ENCODE data around the gene INS. TPM values are rescaled to one million over a fixed set of nuclear protein-coding genes. Genes with fewer than 3 reads are reported as not detected.
"Not testable (repeated sequence)": the region's sequence is repeated elsewhere in the genome, so short reads cannot be mapped to it uniquely, and the experiment has no call there.

INS gene
- total RNA-seq, 1 donor = not detected

- not testable (repeated sequence) for H3K4me1 ChIP-seq (ENCODE audit: insufficient read depth, low read length); H3K9me3 ChIP-seq (ENCODE audit: low read depth, low read length); H3K4me3 ChIP-seq (ENCODE audit: low read length); H3K27me3 ChIP-seq (ENCODE audit: insufficient read depth, low read length)
Measured at GRCh38 chr11:2178055-2178773, 17.2 kb upstream of the INS start.

- Histone ChIP-seq H3K4me3 (ENCODE audit: low read length) (no peak overlapping the region), H3K9me3 (ENCODE audit: low read depth, low read length) (no peaks in the 10 kb centered on the region), H3K27me3 (ENCODE audit: insufficient read depth, low read length) (no peaks in the 10 kb centered on the region), H3K4me1 (ENCODE audit: insufficient read depth, low read length) (no peaks in the 10 kb centered on the region)
Measured at GRCh38 chr11:2177076-2177475, 16.1 kb upstream of the INS start.

- H3K9me3 ChIP-seq (ENCODE audit: low read depth, low read length) = no peaks in the 10 kb centered on the region
- no peaks in the 10 kb centered on the region for H3K4me1 ChIP-seq (ENCODE audit: insufficient read depth, low read length)
- no peak overlapping the region for H3K4me3 ChIP-seq (ENCODE audit: low read length)
- H3K27me3 ChIP-seq (ENCODE audit: insufficient read depth, low read length) = no peaks in the 10 kb centered on the region
Measured at GRCh38 chr11:2176389-2176900, 15.4 kb upstream of the INS start.

GRCh38 chr11:2175659-2176058, 14.7 kb upstream of the INS start:
- no peak overlapping the region for H3K4me3 ChIP-seq (ENCODE audit: low read length)
- H3K9me3 ChIP-seq (ENCODE audit: low read depth, low read length) = no peaks in the 10 kb centered on the region
- no peaks in the 10 kb centered on the region for H3K27me3 ChIP-seq (ENCODE audit: insufficient read depth, low read length)
- no peaks in the 10 kb centered on the region for H3K4me1 ChIP-seq (ENCODE audit: insufficient read depth, low read length)

- Histone ChIP-seq H3K4me3 (ENCODE audit: low read length) (no peak overlapping the region), H3K9me3 (ENCODE audit: low read depth, low read length) (no peaks in the 10 kb centered on the region), H3K27me3 (ENCODE audit: insufficient read depth, low read length) (no peaks in the 10 kb centered on the region), H3K4me1 (ENCODE audit: insufficient read depth, low read length) (no peaks in the 10 kb centered on the region)
Measured at GRCh38 chr11:2174361-2174760, 13.4 kb upstream of the INS start.

- Histone ChIP-seq H3K9me3 (ENCODE audit: low read depth, low read length) (no peaks in the 10 kb centered on the region), H3K27me3 (ENCODE audit: insufficient read depth, low read length) (no peaks in the 10 kb centered on the region), H3K4me1 (ENCODE audit: insufficient read depth, low read length) (no peaks in the 10 kb centered on the region), H3K4me3 (ENCODE audit: low read length) (no peak overlapping the region)
Measured at GRCh38 chr11:2173761-2174160, 12.8 kb upstream of the INS start.

- Histone ChIP-seq H3K4me1 (ENCODE audit: insufficient read depth, low read length) (no peaks in the 10 kb centered on the region), H3K9me3 (ENCODE audit: low read depth, low read length) (no peaks in the 10 kb centered on the region), H3K27me3 (ENCODE audit: insufficient read depth, low read length) (no peaks in the 10 kb centered on the region), H3K4me3 (ENCODE audit: low read length) (no peak overlapping the region)
Measured at GRCh38 chr11:2173150-2173693, 12.2 kb upstream of the INS start.

GRCh38 chr11:2172676-2173075, 11.7 kb upstream of the INS start:
- Histone ChIP-seq H3K9me3 (ENCODE audit: low read depth, low read length) (no peaks in the 10 kb centered on the region), H3K27me3 (ENCODE audit: insufficient read depth, low read length) (no peaks in the 10 kb centered on the region), H3K4me3 (ENCODE audit: low read length) (no peak overlapping the region), H3K4me1 (ENCODE audit: insufficient read depth, low read length) (no peaks in the 10 kb centered on the region)

GRCh38 chr11:2171591-2172003, 10.6 kb upstream of the INS start, which contains the start of gene TH:
Gene TH (minus strand): TSS chr11:2171815. CDS start chr11:2171786, 29 bp downstream.
- Histone ChIP-seq H3K27me3 (ENCODE audit: insufficient read depth, low read length) (no peaks in the 10 kb centered on the region), H3K4me3 (ENCODE audit: low read length) (no peak within 1 kb of the TSS), H3K4me1 (ENCODE audit: insufficient read depth, low read length) (no peaks in the 10 kb centered on the region), H3K9me3 (ENCODE audit: low read depth, low read length) (no peaks in the 10 kb centered on the region)

- Histone ChIP-seq H3K9me3 (ENCODE audit: low read depth, low read length) (no peaks in the 10 kb centered on the region), H3K27me3 (ENCODE audit: insufficient read depth, low read length) (no peaks in the 10 kb centered on the region), H3K4me1 (ENCODE audit: insufficient read depth, low read length) (no peaks in the 10 kb centered on the region), H3K4me3 (ENCODE audit: low read length) (no peak overlapping the region)
Measured at GRCh38 chr11:2169626-2170570, 8.9 kb upstream of the INS start.

- no peaks in the 10 kb centered on the region for H3K27me3 ChIP-seq (ENCODE audit: insufficient read depth, low read length)
- no peak overlapping the region for H3K4me3 ChIP-seq (ENCODE audit: low read length)
- no peaks in the 10 kb centered on the region for H3K4me1 ChIP-seq (ENCODE audit: insufficient read depth, low read length)
- no peaks in the 10 kb centered on the region for H3K9me3 ChIP-seq (ENCODE audit: low read depth, low read length)
Measured at GRCh38 chr11:2169005-2169378, 8.0 kb upstream of the INS start.

- Histone ChIP-seq H3K9me3 (ENCODE audit: low read depth, low read length) (no peaks in the 10 kb centered on the region), H3K27me3 (ENCODE audit: insufficient read depth, low read length) (no peaks in the 10 kb centered on the region)
Measured at GRCh38 chr11:2168286-2169004, 7.4 kb upstream of the INS start.

GRCh38 chr11:2167141-2168045, 6.4 kb upstream of the INS start:
- no peaks in the 10 kb centered on the region for H3K27me3 ChIP-seq (ENCODE audit: insufficient read depth, low read length)
- H3K4me1 ChIP-seq (ENCODE audit: insufficient read depth, low read length) = no peaks in the 10 kb centered on the region
- no peaks in the 10 kb centered on the region for H3K9me3 ChIP-seq (ENCODE audit: low read depth, low read length)
- no peak overlapping the region for H3K4me3 ChIP-seq (ENCODE audit: low read length)

More at GRCh38 chr11:2168286-2169004, 7.4 kb upstream of the INS start:
- Histone ChIP-seq H3K4me1 (ENCODE audit: insufficient read depth, low read length) (no peaks in the 10 kb centered on the region), H3K4me3 (ENCODE audit: low read length) (no peak overlapping the region)
